ENCODE results near the gene M1AP.

- TF ChIP-seq CTCF (IDR thresholded peaks at IDR 0.05; ENCODE audit: borderline replicate concordance, extremely low read depth, low read length, poor library complexity, severe bottlenecking) (no peak), EZH2 (IDR thresholded peaks at IDR 0.05; ENCODE audit: borderline replicate concordance, low read depth, low read length, severe bottlenecking) (no peak)
Observed at GRCh38 chr2:74536166-74536950, 111.8 kb downstream of the M1AP start.

Measured in DND-41 (cell line).